ENCODE measurements around the gene MRPS14.

DNA sequence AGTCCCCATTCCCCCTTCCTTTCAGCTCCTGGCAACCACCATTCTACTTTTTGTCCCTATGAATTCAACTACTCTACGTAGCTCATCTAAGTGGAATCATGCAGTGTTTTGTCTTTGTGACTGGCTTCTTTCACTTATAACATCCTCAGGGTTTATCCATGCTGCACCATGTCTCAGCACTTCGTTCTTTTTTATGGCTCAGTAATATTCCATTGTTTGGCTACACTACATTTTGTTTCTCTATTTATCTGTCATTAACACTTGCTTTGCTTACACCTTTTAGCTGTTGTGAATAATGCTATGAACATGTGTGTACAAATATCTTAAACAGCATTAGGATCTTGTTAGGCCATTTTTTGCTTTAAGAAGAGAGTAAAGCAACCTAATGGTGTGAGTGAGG, 1.5 kb upstream of the MRPS14 start:
- no peak for TF ChIP-seq POLR2A (IDR thresholded peaks at IDR 0.05)
- TF ChIP-seq, protein P1, sequence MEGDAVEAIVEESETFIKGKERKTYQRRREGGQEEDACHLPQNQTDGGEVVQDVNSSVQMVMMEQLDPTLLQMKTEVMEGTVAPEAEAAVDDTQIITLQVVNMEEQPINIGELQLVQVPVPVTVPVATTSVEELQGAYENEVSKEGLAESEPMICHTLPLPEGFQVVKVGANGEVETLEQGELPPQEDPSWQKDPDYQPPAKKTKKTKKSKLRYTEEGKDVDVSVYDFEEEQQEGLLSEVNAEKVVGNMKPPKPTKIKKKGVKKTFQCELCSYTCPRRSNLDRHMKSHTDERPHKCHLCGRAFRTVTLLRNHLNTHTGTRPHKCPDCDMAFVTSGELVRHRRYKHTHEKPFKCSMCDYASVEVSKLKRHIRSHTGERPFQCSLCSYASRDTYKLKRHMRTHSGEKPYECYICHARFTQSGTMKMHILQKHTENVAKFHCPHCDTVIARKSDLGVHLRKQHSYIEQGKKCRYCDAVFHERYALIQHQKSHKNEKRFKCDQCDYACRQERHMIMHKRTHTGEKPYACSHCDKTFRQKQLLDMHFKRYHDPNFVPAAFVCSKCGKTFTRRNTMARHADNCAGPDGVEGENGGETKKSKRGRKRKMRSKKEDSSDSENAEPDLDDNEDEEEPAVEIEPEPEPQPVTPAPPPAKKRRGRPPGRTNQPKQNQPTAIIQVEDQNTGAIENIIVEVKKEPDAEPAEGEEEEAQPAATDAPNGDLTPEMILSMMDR (IDR thresholded peaks at IDR 0.05) = no peak
